NCI-H345 treated with DMSO at 0.1 percent for 48 hours (cell line): ENCODE measurements around the gene INIP.
A peak's percentile ranks its signal among the peaks of the same experiment; 100 is the strongest.

ENCODE experiments used
- DNase-seq: peaks from one replicate; lab custom pipeline; 2025; ENCODE audit not compliant: unreplicated experiment; lab: John Stamatoyannopoulos, UW

INIP gene

DNA sequence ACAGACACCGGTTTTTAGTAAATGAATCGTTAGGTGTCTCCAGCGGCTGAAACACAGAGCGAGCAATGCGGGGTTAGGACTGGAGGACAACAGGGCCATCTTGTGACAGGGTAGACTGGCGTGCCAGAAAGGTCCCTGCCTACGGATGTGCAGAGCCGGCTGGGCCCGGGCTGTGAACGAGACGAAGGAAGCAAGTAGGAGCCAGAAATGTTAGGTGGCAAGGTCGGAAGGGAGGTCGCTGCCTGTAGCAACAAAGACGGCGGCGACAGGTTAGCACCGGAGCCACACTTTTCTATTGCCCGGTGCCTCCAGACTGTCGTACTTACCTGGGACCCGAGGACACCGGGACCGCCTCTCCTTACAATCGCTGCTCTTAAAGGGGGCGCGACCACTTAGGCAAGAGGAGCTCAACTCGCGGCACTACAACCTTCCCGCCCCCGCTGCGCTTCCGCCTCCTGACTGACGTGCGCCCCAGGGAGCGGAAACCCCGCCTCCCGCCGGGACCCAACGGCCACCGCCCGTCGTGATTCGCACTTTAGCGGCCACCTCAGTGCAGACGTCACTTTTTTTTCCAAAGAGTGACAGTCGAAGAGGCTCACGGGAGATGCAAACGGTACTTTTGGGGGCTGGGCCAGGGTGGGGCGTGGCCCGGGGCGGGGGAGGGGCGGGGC lies at the start of gene INIP:
TSS of gene INIP (minus strand) at position 457 of the 671 bp plus-strand sequence. CDS start 1,632 bp downstream, outside the sequence.
- peak; percentile 90 for DNase-seq

DNA sequence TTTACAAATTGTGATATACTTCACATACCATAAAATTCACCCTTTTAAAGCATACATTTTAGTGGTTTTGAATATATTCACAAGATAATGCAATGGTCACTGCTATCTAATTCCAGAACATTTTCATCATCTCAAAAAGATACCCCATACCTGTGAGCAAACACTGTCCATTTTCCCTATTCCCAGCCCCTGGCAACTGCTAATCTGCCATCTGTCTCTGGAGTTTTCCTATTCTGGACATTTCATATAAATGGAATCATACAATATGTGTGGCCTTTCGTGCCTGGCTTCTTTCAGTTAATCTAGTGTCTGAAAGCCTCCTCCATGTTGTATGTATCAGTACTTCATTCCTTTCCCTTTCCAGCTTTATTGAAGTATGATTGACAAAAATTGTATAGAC lies 47.4 kb upstream of the INIP start:
- no peak for DNase-seq

- no peak for DNase-seq
Observed at GRCh38 chr9:112764837-112765236, 46.9 kb upstream of the INIP start.

DNA sequence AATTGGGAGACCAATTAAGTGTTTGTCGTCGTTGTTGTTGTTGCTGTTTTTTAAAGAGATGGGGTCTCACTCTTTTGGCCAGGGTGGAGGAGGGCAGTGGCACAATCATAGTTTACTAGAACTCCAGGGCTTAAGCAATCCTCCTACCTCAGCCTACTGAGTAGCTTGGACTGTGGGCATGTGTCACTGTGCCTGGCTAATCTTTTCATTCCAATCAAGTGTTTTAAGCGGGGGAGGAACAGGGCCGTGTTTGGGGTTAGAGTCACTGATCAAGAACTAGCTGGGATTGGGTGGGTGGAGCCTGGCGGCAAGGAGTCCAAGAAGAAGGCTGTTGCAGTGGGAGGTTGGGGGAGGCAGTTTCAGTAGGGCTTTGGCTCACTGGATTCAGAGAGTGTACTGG lies 46.4 kb upstream of the INIP start:
- DNase-seq, result no peak

DNA sequence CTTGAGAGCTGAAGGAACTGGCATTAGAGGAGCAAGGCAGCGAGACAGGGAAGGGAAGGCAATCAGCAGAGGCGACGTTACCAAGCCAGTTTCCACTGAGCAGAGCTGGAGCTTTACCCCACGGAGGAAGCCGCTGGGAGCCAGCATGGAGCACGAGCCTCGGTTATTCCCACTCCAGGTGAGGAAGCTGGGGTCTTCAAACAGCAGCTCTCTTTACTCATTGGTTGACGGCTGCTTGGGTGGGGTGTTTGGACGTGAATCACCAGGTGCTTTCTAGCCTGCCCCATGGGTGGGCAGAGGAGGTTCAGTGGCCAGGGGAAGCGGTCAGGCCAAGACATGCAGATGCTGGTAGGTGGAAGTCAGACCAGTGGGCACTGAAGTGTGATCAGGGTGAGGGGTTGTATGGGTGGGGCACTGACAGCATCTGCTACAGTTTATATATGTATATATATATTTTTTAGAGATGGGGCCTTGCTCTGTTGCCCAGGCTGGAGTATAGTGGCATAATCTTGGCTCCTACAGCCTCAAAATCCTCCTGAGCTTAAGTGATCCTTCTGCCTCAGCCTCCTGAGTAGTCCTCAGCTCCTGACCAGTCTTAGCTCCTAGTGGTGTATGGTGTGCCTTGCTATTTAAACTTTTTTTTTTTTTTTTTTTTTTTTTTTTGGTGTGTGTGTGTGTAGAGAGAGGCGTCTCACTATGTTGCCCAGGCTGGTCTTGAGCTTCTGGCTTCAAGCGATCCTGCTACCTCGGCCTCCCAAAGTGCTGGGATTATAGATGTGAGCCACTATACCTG lies 45.0 kb upstream of the INIP start:
- DNase-seq, result no peak

DNA sequence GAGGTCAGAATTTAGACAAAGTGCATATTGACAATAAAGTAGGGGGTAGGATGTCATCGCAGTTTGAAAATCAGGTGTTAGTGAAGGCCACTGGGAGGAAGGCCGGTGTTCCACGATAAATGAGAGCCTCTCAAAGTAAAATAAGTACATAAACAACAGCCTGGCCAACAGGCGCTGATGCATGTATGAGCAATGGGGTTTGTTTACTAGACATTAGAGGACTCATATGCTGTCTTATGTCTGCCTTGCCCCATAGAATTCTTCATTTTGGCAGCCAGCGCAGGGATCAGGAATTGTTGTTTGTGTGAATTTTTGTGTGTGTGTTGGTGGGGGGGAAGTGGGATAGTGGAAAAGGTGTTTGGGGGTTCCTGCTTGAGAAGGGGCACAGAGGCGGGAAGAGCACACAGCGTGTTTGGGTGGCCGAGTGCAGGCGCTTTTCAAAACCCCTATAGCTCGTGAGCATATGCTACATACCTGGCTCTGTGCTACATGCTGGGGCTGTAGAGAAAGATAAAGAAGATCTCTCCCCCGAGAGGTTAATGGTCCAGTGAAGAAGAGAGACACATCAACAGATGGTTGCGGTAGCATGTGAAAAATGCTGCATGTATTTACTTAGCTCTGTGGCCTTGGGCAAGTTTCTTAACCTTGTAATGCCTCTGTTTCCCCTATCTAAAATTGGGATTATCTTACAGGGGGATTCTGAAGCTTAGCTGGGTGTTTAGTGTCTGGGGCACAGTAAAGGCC lies 44.2 kb upstream of the INIP start:
- DNase-seq, result no peak

DNA sequence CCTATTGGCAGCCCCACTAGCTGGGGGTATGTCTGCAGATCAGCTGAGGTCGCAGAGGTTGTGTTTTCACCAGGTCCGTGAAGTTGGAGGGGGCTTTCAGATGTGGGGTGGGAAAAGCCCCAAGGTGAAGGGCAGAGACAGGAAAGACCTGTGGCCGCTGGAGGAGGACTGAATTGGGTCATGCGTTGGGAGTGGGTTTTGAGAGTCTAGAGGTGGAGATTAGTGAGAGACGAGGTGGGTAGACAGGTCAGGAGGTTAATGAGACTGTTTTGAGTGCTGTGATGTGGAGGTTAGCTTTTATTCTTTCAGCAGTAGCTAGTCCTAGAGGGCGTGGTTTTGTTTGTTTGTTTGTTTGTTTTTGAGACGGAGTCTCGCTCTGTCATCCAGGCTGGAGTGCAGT lies 42.9 kb upstream of the INIP start:
- DNase-seq, result no peak

DNA sequence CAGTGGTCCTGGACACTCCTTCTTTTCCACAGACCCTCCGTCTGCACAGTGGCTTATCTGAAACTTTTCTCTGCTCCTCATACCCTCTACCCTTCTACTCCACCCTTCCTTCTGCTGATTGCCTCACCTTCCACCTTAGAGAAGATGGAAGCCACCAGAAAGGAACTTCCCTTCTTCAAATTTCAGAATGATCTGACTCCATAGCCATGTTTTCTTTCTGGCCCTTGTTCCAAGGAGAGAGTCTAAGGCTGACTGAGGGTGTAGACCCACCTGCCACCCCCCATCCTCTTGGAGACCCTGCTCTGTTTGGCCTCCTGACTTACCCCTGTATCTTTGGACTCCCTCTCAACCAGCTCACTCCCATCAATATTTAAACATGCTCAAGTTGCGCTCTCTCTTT lies 40.0 kb upstream of the INIP start:
- no peak for DNase-seq

GRCh38 chr9:112757282-112757883 lies 39.5 kb upstream of the INIP start:
- DNase-seq, result no peak

GRCh38 chr9:112755675-112756074 lies 37.8 kb upstream of the INIP start:
- no peak for DNase-seq

GRCh38 chr9:112755016-112755427 lies 37.1 kb upstream of the INIP start:
- no peak for DNase-seq

- no peak for DNase-seq
Observed at GRCh38 chr9:112754578-112754977, 36.7 kb upstream of the INIP start.

DNA sequence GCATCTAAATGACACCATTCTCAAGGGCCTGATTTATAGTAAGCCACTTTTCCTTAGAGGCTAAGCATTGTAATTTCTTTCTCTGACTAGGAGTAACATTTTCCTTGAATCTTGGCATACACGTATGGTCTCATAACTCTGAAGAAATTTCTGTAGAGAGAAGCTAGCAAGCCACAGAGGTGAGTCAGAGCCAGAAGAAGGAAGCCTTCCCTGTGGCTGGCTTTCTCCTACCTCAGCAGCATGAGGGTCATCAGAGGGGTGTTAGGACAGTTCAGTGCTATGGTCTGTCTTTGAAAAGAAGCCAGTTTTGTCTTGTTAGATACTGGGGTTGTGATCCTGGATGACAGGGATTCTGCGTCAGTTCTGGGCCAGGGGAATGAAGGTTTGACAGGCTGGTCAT lies 35.8 kb upstream of the INIP start:
- no peak for DNase-seq

DNA sequence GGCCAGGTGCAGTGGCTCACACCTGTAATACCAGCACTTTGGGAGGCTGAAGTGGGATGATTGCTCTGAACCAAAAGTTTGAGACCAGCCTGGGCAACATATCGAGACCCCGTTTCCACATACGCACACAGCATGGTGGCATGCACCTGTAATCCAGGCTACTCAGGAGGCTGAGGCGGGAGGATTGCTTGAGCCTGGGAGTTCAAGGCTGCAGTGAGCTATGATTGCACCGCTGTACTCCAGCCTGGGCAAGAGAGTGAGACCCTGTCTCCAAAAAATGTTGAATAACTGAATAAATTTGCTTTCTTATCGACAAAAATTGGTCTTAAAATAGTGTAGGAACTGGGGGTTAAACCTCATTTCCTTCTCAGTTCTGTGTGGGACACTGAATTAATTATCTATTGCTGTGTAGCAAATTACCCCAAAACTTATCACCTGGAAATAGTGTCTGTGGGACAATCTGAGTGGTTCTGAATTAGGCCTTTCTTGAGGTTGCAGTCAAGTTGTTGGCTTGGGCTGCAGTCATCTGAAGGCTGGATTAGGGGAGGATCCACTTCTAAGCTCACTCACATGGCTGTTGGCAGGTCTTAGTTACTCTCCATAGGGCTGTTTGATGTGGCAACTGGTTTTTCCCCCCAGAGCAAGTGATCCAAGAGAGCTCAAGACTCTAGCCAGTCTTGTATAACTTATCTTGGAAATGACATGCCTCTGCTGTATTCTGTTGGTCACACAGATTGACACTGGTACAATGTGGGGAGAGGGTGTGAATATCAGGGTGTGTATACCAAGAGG lies 34.6 kb upstream of the INIP start:
- DNase-seq, result no peak

DNA sequence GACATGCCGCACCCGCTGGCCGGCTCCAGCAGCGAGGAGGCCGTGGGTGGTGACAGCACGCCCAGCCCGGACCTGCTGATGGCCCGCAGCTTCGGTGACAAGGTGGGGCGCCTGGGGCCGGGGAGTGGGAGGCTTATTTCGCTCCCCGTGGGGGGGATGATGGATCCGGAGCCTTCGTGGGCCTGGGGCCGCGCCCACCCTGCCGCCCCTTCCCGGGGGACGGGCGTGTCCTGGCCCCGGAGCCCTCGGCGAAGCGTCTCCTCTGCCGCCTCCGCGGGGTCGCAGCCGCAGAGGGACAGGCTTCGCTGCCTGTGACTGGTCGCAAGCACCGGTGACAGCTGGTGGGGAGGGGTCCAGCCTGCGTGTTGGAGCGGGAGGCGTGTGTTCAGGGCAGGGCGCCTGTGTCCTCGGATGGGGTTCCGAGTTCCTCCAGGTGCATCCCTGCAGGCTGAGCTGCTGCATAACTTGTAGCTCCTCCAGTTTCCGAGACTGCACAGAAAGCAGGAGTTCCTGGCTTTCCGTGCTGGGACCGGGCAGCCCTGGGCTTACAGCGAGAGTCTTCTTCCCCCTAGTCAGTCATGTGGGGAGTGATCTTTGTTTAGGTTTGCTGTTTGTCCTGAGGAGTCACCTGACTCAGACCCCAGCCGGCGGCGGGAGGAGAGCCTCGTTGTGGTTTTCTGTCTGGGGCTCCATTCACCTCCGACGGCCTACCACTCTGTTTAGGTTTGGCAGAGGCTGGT lies 33.3 kb upstream of the INIP start:
- DNase-seq, result peak; percentile 57

- DNase-seq, result no peak
Observed at GRCh38 chr9:112750764-112751055, 32.8 kb upstream of the INIP start.

DNA sequence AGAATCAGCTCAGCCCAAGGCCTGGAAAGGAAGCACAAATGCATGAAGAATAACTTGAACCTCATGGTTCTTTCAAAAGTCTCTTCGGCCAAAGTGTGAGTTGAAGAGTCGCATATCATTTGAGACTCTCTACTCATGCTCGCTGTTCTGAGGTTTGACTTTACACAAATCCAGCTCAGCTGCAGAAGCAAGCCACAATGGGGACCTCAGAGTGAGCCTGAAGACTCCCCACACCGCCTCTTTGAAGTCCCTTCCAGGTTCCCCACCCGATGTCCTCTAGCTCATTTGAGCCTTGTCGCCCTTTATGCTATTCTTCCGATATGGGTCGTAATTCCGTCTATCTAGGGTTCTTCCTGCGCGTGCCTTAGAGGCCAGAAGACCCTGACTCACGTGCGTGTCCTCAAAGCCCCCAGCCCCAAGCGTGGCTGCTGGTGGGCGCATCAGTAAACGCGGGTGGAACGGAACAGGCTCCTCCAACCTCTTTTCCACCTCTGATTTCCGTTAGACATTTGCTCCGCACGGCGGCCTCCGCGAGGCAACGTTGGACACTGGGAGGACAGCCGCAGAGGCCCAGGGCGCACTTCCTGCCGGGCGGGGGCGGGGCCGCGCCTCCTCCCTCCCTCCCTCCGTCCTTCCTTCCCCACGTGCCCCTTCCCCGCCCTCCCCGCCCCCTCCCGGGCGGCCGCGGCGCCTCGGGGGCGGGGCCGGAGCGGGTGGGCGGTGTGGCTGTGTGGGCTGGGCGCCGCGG lies 32.3 kb upstream of the INIP start, which contains the start of gene SNX30:
TSS of gene SNX30 (plus strand) at position 745 of the 748 bp plus-strand sequence. CDS start 242 bp downstream, outside the sequence.
- DNase-seq, result peak; percentile 27

GRCh38 chr9:112747094-112747493 lies 29.2 kb upstream of the INIP start:
- DNase-seq, result no peak

- DNase-seq, result no peak
Observed at GRCh38 chr9:112744177-112744576, 26.3 kb upstream of the INIP start.
